Amniotic stem cell (primary cell): ENCODE measurements around the gene TYW1B.
"Not testable (repeated sequence)": the region's sequence is repeated elsewhere in the genome, so short reads cannot be mapped to it uniquely, and the experiment has no call there.

Experiments
- DNase-seq: peaks from one replicate; lab custom pipeline; 2025; lab: John Stamatoyannopoulos, UW

The TYW1B gene

GRCh38 chr7:72697066-72697465 lies 130.9 kb downstream of the TYW1B start:
- DNase-seq, result not testable (repeated sequence)

GRCh38 chr7:72696643-72697042 lies 131.4 kb downstream of the TYW1B start:
- not testable (repeated sequence) for DNase-seq

- DNase-seq, result not testable (repeated sequence)
These were observed 132.5 kb downstream of the TYW1B start for GRCh38 chr7:72695482-72695881.

GRCh38 chr7:72691442-72691841 lies 136.6 kb downstream of the TYW1B start:
- not testable (repeated sequence) for DNase-seq

GRCh38 chr7:72690177-72690576 lies 137.8 kb downstream of the TYW1B start:
- not testable (repeated sequence) for DNase-seq

- DNase-seq, result not testable (repeated sequence)
These were observed 138.7 kb downstream of the TYW1B start for GRCh38 chr7:72689344-72689743.

- DNase-seq, result not testable (repeated sequence)
These were observed 146.8 kb downstream of the TYW1B start for GRCh38 chr7:72681211-72681610.

GRCh38 chr7:72676880-72677279 lies 151.1 kb downstream of the TYW1B start:
- not testable (repeated sequence) for DNase-seq

GRCh38 chr7:72676086-72676690 lies 151.8 kb downstream of the TYW1B start:
- DNase-seq, result not testable (repeated sequence)

- not testable (repeated sequence) for DNase-seq
These were observed 152.3 kb downstream of the TYW1B start for GRCh38 chr7:72675686-72676085.

GRCh38 chr7:72674394-72674793 lies 153.6 kb downstream of the TYW1B start:
- no peak for DNase-seq

DNA sequence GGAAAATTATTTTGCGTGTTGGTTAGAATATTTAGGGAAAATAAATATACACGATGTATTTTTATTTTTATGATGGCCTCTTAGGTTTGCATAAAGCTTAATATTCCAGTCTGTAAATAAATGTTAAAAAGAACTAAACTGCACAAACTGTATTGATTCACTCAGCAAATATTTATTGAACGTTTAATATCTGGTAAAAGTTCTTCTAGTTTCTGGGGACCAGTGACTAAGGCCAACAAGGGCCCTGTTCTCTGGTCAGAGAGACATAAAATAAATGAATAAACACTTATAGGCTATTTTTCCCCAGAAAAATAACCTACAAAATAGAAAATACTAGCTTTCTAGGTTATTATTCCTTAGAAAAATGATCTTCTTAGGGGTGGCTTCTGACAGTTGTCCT lies 157.2 kb downstream of the TYW1B start:
- DNase-seq, result not testable (repeated sequence)

DNA sequence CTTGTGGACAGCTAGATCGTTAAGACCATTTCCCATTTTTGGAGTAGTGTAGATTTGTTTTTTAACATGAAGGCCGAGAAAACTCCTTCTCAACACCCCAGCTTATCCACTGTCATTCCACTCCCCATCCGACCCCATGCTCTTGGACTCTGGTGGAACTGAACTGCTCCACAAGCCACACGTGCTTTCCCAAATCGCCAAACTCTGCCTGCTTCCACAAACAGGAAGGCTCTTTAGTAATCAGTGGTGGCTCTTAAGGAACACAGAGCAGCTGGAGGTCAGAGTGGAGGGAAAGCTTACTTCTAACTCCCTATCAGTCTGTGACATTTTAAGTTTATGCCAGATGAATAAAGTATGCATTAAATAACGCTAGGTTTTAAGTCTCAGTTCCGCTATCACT lies 159.6 kb downstream of the TYW1B start:
- DNase-seq, result not testable (repeated sequence)

DNA sequence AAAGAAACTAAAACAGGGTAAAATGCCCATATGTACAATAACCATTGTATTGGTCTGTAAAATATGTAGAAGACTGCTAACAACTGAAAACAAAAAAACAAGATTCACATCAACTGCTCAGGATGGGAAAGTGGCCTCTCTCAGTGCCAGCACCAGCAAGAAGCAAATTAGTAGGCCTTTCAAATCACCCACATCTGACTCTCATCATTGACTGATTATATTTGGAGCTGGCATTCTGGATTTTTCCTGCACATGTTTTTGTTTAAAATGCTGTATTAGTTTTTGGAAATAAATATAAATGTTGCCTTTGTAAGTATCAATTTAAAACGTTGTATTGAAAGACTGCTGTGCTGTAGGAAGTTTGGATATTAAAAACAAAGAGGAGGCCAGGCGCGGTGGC lies 161.0 kb downstream of the TYW1B start:
- DNase-seq, result not testable (repeated sequence)

- DNase-seq, result not testable (repeated sequence)
These were observed 179.4 kb downstream of the TYW1B start for GRCh38 chr7:72648574-72648973.

DNA sequence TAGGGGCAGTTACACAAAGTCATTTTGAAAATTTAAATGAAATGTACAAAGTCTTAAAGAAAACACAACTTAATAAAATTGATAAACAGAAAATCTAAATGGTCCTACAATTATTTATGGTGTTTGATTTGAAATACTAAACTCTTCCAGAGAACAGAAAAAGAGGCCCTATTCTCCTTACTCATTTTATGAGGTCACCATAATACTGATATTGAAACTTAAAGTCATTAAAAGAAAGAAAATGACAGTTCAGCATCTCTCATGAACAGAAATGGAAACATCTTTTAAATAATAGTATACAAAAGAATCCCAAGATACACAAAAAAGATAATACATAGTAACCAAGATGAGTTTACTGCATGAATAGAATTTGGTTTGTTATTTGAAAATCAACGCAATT lies 184.3 kb downstream of the TYW1B start:
- not testable (repeated sequence) for DNase-seq

DNA sequence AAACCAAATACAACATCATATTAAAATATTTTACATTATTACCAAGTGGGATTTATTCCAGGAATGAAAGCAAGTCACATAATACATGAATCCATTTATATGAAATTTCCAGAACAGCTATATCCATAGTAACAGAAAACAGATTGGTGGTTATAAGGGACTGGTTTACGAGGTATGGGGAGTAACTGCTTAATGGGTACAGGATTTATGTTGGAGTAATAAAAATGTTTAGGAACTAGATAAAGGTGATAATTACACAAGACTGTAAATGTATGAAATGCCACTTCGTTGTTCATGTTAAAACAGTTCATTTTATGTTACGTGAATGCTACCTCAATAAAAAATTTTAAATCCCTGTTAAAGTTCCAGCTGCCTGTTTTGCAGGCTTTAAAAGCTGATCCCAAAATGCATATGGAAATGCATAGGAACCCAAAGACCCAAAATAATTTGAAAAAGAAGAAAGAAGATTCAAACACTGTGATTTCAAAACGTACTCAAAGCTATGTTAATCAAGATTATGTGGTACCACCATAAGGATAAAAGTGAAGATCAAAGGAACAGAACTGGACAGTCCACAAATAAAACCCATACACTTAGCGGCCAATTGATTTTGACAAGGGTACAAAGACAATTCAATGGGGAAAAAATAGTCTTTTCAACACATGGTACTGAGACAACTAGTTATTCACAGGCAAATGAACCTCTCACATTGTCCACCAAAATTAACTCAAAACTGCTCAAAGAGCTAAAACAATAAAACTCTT lies 186.3 kb downstream of the TYW1B start:
- DNase-seq, result not testable (repeated sequence)

- not testable (repeated sequence) for DNase-seq
These were observed 187.3 kb downstream of the TYW1B start for GRCh38 chr7:72640740-72641139.

DNA sequence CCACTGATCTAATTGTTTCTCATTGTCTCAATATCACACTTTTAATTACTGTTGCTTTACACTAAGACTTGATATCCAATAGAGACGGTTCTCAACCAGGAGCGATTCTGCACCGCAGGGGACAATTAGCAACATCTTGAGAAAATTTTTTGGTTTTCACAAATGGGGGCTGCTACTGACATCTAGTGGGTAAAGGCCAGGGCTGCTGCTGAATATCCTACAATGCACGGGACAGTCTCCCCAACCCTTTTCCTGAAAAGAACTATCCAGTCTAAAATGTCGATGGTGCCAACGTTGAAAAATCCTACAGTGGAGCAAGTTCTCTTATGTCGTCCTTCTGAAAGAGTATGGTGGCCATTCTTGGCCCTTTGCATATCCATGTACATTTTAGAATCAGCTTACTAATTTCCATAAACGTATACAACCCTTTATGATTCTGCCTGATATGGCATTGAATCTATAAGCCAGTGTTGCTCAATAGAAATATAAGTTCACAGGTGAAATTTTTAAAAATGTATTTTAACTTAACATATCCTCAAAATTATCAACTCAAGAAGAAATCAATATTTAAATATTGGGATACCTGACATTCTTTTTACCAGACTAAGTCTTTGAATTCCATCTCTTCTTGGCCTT lies 192.6 kb downstream of the TYW1B start:
- not testable (repeated sequence) for DNase-seq

GRCh38 chr7:72632765-72633292 lies 195.2 kb downstream of the TYW1B start:
- DNase-seq, result not testable (repeated sequence)

GRCh38 chr7:72628375-72628774 lies 199.6 kb downstream of the TYW1B start:
- DNase-seq, result not testable (repeated sequence)

- DNase-seq, result not testable (repeated sequence)
These were observed 201.5 kb downstream of the TYW1B start for GRCh38 chr7:72626428-72627011.
